ENCODE results near the gene NCAM1. TPM values are rescaled to one million over a fixed set of nuclear protein-coding genes. Genes with fewer than 3 reads are reported as not detected.

Gene NCAM1
- total RNA-seq, 2 experiments from 2014 or later, result 0.34 TPM; not detected in 1

DNA sequence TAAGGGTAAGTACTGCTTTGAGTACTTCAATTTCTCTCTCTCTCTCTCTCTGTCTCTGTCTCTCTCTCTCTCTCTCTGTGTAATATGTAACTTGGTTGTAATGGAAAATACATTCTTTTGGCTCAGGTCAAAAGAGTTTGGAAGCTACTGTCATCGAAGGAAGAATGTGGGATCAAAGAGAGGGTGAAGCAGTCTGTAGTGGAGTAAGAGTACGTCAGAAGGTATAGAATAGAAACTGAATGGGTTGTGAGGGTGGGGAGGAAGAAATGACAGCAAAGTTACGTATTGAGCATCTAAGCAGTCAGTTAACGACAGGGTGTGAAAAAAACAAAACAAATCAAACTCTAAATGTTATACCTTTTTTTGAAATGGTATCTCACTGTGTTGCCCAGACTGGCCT lies 10.0 kb downstream of the NCAM1 start:
- no peaks in the 10 kb centered on the region for H3K36me3 Mint-ChIP-seq (ENCODE audit: low read depth)
- no peak overlapping the region for H3K27ac Mint-ChIP-seq
- ATAC-seq (ENCODE audit: poor library complexity) (no peak), DNase-seq (no peak)
- no peaks in the 10 kb centered on the region for H3K9me3 Mint-ChIP-seq
- Histone ChIP-seq H3K4me1 (ENCODE audit: insufficient read depth, low read length) (no peaks in the 10 kb centered on the region), H3K4me3 (ENCODE audit: low read length) (no peak overlapping the region), H3K9me3 (ENCODE audit: control insufficient read depth in 1 of 2, insufficient read depth in 1 of 2, low read length in 2 of 2) (no peaks in the 10 kb centered on the region), H3K36me3 (ENCODE audit: insufficient read depth, low read length) (no peaks in the 10 kb centered on the region), H3K27me3 (ENCODE audit: control insufficient read depth in 1 of 2, insufficient read depth in 2 of 2, low read length in 2 of 2) (peaks cover 0 to 5% of the 10 kb centered on the region in 2 experiments), H3K27ac (ENCODE audit: low read depth in 1 of 2, low read length in 2 of 2) (no peak overlapping the region)
- H3K27me3 Mint-ChIP-seq, result peaks cover 21% of the 10 kb centered on the region
- no peaks in the 10 kb centered on the region for H3K4me1 Mint-ChIP-seq (ENCODE audit: low read depth)
- no peak overlapping the region for H3K4me3 Mint-ChIP-seq
- CTCF ChIA-PET, result no interaction called here
- POLR2A ChIA-PET, result no interaction called here
- intact Hi-C loops (cut with DNase I, micrococcal nuclease), result no loop called here
- TF ChIP-seq, protein P1, sequence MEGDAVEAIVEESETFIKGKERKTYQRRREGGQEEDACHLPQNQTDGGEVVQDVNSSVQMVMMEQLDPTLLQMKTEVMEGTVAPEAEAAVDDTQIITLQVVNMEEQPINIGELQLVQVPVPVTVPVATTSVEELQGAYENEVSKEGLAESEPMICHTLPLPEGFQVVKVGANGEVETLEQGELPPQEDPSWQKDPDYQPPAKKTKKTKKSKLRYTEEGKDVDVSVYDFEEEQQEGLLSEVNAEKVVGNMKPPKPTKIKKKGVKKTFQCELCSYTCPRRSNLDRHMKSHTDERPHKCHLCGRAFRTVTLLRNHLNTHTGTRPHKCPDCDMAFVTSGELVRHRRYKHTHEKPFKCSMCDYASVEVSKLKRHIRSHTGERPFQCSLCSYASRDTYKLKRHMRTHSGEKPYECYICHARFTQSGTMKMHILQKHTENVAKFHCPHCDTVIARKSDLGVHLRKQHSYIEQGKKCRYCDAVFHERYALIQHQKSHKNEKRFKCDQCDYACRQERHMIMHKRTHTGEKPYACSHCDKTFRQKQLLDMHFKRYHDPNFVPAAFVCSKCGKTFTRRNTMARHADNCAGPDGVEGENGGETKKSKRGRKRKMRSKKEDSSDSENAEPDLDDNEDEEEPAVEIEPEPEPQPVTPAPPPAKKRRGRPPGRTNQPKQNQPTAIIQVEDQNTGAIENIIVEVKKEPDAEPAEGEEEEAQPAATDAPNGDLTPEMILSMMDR (IDR thresholded peaks at IDR 0.05), result no peak

DNA sequence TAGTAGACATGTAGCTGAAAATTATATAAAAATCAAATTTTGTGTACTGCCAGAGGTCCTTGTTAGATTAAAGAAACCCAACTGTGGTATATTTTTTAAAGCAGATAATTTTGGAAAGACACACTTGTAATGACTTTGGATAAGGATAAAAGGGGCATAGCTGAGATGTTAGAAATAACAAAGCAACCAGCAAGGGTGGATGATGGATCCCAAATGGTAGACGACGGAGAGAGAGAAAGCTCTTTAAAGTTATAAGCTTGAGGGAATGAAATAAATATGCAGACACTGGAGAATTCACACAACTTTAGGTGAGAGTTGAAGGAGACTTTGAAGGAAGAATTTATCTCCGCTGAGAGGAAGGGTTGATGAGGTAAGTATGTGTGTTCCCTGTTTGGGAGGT lies 10.6 kb downstream of the NCAM1 start:
- DNase-seq (no peak), ATAC-seq (ENCODE audit: poor library complexity) (no peak)
- Mint-ChIP-seq H3K9me3 (no peaks in the 10 kb centered on the region), H3K27me3 (peaks cover 21% of the 10 kb centered on the region), H3K4me3 (no peak overlapping the region), H3K4me1 (ENCODE audit: low read depth) (no peaks in the 10 kb centered on the region), H3K27ac (no peak overlapping the region), H3K36me3 (ENCODE audit: low read depth) (no peaks in the 10 kb centered on the region)
- ChIA-PET CTCF (no interaction called here), POLR2A (no interaction called here)
- H3K36me3 ChIP-seq (ENCODE audit: insufficient read depth, low read length), result no peaks in the 10 kb centered on the region
- intact Hi-C loops (cut with DNase I, micrococcal nuclease), result no loop called here
- peaks cover 0 to 5% of the 10 kb centered on the region in 2 experiments for H3K27me3 ChIP-seq (ENCODE audit: control insufficient read depth in 1 of 2, insufficient read depth in 2 of 2, low read length in 2 of 2)
- no peaks in the 10 kb centered on the region for H3K4me1 ChIP-seq (ENCODE audit: insufficient read depth, low read length)
- no peak overlapping the region for H3K4me3 ChIP-seq (ENCODE audit: low read length)
- no peak overlapping the region for H3K27ac ChIP-seq (ENCODE audit: low read depth in 1 of 2, low read length in 2 of 2)
- TF ChIP-seq, protein P1 (IDR thresholded peaks at IDR 0.05), result no peak
- H3K9me3 ChIP-seq (ENCODE audit: control insufficient read depth in 1 of 2, insufficient read depth in 1 of 2, low read length in 2 of 2), result no peaks in the 10 kb centered on the region

DNA sequence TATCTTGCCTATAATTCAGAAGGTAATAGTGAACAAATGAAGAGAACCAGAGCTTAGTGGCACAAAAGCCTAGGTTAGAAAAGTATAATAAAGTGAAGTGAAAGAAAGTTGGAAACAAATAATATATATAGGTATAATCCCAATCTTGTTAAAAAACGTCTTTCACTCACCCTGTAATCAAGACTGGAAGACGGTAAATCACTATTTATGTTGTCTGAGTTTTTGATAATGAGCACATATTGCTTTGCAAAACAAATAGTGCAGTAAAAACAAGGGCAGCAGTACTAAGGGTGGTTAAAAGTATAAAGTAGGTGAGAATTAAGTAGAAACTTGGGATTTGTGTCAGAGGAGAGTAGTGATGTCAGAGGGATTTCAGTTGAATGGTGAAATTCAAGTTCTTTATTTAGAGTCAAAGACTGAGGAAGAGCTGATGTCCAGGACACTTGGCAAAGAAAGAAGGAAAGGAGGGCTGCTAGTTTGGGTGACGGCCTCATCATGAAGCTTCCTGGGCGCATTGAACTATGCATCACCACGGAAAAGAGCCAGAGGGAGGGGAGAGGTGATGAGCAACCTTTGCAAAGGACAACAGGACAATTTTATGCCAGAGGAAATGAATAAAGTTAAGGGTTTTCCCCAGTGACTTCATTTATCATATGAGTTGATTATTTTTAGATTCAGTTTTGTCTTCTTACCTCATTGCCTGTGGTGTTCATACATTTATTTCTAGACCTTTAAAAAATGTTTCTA lies 11.4 kb downstream of the NCAM1 start:
- CTCF ChIA-PET, result no interaction called here
- Histone ChIP-seq H3K4me3 (ENCODE audit: low read length) (no peak overlapping the region), H3K9me3 (ENCODE audit: control insufficient read depth in 1 of 2, insufficient read depth in 1 of 2, low read length in 2 of 2) (no peaks in the 10 kb centered on the region), H3K27ac (ENCODE audit: low read depth in 1 of 2, low read length in 2 of 2) (no peak overlapping the region), H3K36me3 (ENCODE audit: insufficient read depth, low read length) (no peaks in the 10 kb centered on the region), H3K4me1 (ENCODE audit: insufficient read depth, low read length) (no peaks in the 10 kb centered on the region), H3K27me3 (ENCODE audit: control insufficient read depth in 1 of 2, insufficient read depth in 2 of 2, low read length in 2 of 2) (peaks cover 0 to 5% of the 10 kb centered on the region in 2 experiments)
- no peak overlapping the region for H3K4me3 Mint-ChIP-seq
- no peaks in the 10 kb centered on the region for H3K4me1 Mint-ChIP-seq (ENCODE audit: low read depth)
- POLR2A ChIA-PET, result no interaction called here
- intact Hi-C loops (cut with DNase I, micrococcal nuclease), result no loop called here
- no peak overlapping the region for H3K27ac Mint-ChIP-seq
- H3K36me3 Mint-ChIP-seq (ENCODE audit: low read depth), result no peaks in the 10 kb centered on the region
- TF ChIP-seq, protein P1 (IDR thresholded peaks at IDR 0.05), result no peak
- H3K9me3 Mint-ChIP-seq, result no peaks in the 10 kb centered on the region
- H3K27me3 Mint-ChIP-seq, result peaks cover 15% of the 10 kb centered on the region
- DNase-seq (no peak), ATAC-seq (ENCODE audit: poor library complexity) (no peak)
